Stimulated activated CD4-positive, alpha-beta T cell treated with anti-CD3 and anti-CD28 coated beads, Interleukin-1b, Interleukin-23, amount 100 ng/mL, for 1 hour (primary cell): ENCODE measurements around the gene FNDC3B.
"Not testable (repeated sequence)": the region's sequence is repeated elsewhere in the genome, so short reads cannot be mapped to it uniquely, and the experiment has no call there.

Experiments
- DNase-seq, 2 donors: peaks; one replicate each; pipeline ENCODE4 v3.0.0-alpha.2; 2020; ENCODE audit warnings: low read depth in 2 of 2

Gene FNDC3B

GRCh38 chr3:172031996-172032395 lies 7.4 kb upstream of the FNDC3B start:
- DNase-seq: no peak

GRCh38 chr3:172033396-172033795 lies 6.0 kb upstream of the FNDC3B start:
- DNase-seq: no peak

GRCh38 chr3:172034786-172035685 lies 4.3 kb upstream of the FNDC3B start:
- no peak for DNase-seq

GRCh38 chr3:172036541-172037215 lies 2.7 kb upstream of the FNDC3B start:
- DNase-seq: no peak

- no peak for DNase-seq
Observed at GRCh38 chr3:172038798-172039435, 461 bp upstream of the FNDC3B start.

GRCh38 chr3:172040078-172040980 lies 951 bp downstream of the FNDC3B start:
- DNase-seq: no peak

GRCh38 chr3:172040981-172041963 lies 1.9 kb downstream of the FNDC3B start:
- no peak for DNase-seq

GRCh38 chr3:172042136-172042662 lies 2.8 kb downstream of the FNDC3B start:
- DNase-seq: no peak

- DNase-seq: not testable (repeated sequence)
Observed at GRCh38 chr3:172042663-172043179, 3.3 kb downstream of the FNDC3B start.

- DNase-seq: no peak
Observed at GRCh38 chr3:172043233-172043632, 3.9 kb downstream of the FNDC3B start.

- no peak for DNase-seq
Observed at GRCh38 chr3:172043766-172044165, 4.4 kb downstream of the FNDC3B start.

GRCh38 chr3:172044833-172045585 lies 5.6 kb downstream of the FNDC3B start:
- no peak for DNase-seq

GRCh38 chr3:172046268-172046915 lies 7.0 kb downstream of the FNDC3B start:
- DNase-seq: no peak

GRCh38 chr3:172047567-172048115 lies 8.3 kb downstream of the FNDC3B start:
- no peak for DNase-seq

- no peak for DNase-seq
Observed at GRCh38 chr3:172048599-172048998, 9.2 kb downstream of the FNDC3B start.

- DNase-seq: no peak
Observed at GRCh38 chr3:172051310-172051956, 12.1 kb downstream of the FNDC3B start.

- DNase-seq: no peak
Observed at GRCh38 chr3:172051957-172052354, 12.6 kb downstream of the FNDC3B start.

- DNase-seq: no peak
Observed at GRCh38 chr3:172052405-172052804, 13.0 kb downstream of the FNDC3B start.
